Stomach smooth muscle (tissue), 2 donors: Measurements from ENCODE around the gene CRY1.
"Not testable (repeated sequence)": the region's sequence is repeated elsewhere in the genome, so short reads cannot be mapped to it uniquely, and the experiment has no call there.

ENCODE experiments used
- H3K27ac ChIP-seq: one replicate; pipeline ENCODE4 v1.7.0; 2013; ENCODE audit warnings: mild to moderate bottlenecking, low read length, inconsistent platforms
- H3K27me3 ChIP-seq, 2 donors: one replicate each; pipeline ENCODE4 v1.7.0; 2013; ENCODE audit warnings: low read length in 2 of 2; ENCODE audit not compliant: insufficient read depth in 2 of 2, control insufficient read depth in 1 of 2
- H3K36me3 ChIP-seq, 2 donors: one replicate each; pipeline ENCODE4 v1.7.0; 2013; ENCODE audit warnings: low read length in 2 of 2; ENCODE audit not compliant: control insufficient read depth in 2 of 2, insufficient read depth in 2 of 2
- H3K4me1 ChIP-seq: one replicate; pipeline ENCODE4 v1.7.0; 2013; ENCODE audit warnings: low read length; ENCODE audit not compliant: control insufficient read depth, insufficient read depth
- H3K4me3 ChIP-seq, 2 donors: one replicate each; pipeline ENCODE4 v1.7.0; 2013; ENCODE audit warnings: low read length in 2 of 2
- H3K9ac ChIP-seq, 2 donors: one replicate each; pipeline ENCODE4 v1.7.0; 2013; ENCODE audit warnings: low read length in 2 of 2, mild to moderate bottlenecking in 1 of 2
- H3K9me3 ChIP-seq, 2 donors: one replicate each; pipeline ENCODE4 v1.7.0; 2013; ENCODE audit warnings: low read length in 2 of 2; ENCODE audit not compliant: control insufficient read depth in 2 of 2
- donor health status: healthy.
- donor health status: Pancreatic carcinoma.

CRY1 gene

GRCh38 chr12:107108366-107108765 lies 15.0 kb upstream of the CRY1 start:
- not testable (repeated sequence) for H3K27me3 ChIP-seq, H3K9ac ChIP-seq, H3K36me3 ChIP-seq, H3K9me3 ChIP-seq, H3K4me1 ChIP-seq, H3K4me3 ChIP-seq, H3K27ac ChIP-seq

DNA sequence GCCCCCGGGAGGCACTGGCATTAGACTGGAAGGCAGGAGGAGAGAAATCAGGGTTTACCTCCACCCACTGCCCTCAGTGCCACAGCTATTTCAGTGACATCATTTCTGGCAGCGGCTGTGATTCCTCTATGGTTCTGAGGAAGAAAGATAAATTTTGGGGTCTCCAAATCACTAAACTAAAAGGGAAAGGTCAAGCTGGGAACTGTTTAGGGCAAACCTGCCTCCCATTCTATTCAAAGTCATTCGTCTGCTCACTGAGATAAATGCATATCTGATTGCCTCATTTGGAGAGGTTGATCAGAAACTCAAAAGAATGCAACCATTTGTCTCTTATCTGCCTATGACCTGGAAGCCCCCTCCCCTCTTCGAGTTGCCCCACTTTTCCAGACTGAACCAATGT lies 14.0 kb upstream of the CRY1 start:
- Histone ChIP-seq H3K4me3 (no peak overlapping the region), H3K36me3 (no peaks in the 10 kb centered on the region), H3K27ac (no peak overlapping the region), H3K9me3 (no peaks in the 10 kb centered on the region), H3K4me1 (no peaks in the 10 kb centered on the region), H3K27me3 (no peaks in the 10 kb centered on the region), H3K9ac (no peak overlapping the region)

DNA sequence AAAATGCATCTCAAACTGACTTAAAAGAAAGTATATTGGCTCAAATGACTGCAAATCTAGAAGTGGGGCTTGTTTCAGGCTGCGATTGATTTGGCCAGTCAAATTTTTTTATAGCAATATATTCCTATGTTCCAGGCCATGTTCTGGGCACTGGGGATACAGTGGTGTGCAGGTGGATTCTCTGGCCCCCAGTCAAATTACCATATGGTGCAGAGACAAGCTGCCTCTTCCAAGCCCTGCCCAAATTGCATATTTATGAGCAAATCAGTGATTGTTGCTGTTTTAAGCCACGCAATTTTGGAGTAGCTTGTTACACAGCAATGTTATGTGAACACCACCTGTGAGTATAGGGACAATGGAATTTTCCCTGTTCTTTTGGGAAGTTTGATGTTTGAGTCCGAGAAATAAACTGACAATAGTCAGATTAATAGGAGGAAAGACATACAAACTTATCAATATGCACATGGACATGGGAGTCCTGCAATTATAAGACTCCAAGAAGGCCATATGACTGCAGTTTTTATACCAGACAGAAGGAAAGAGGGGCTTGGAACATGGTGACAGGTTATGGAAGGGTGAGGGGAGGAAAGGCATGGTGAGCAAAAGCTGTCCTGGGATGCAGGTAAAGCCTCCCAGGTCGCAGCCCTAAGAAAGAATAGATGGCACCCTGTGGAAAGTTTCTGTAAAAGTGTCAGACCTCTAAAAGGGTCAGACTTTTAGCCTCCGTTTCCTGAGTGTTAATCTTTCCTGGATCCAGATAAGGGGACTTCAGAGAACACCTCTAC lies 13.1 kb upstream of the CRY1 start:
- no peak overlapping the region for H3K9ac ChIP-seq
- H3K36me3 ChIP-seq = no peaks in the 10 kb centered on the region
- H3K4me3 ChIP-seq = no peak overlapping the region
- H3K9me3 ChIP-seq = no peaks in the 10 kb centered on the region
- H3K27me3 ChIP-seq = no peaks in the 10 kb centered on the region
- no peak overlapping the region for H3K27ac ChIP-seq
- H3K4me1 ChIP-seq = no peaks in the 10 kb centered on the region

- H3K4me1 ChIP-seq = no peaks in the 10 kb centered on the region
Measured at GRCh38 chr12:107105410-107105703, 12.0 kb upstream of the CRY1 start.

DNA sequence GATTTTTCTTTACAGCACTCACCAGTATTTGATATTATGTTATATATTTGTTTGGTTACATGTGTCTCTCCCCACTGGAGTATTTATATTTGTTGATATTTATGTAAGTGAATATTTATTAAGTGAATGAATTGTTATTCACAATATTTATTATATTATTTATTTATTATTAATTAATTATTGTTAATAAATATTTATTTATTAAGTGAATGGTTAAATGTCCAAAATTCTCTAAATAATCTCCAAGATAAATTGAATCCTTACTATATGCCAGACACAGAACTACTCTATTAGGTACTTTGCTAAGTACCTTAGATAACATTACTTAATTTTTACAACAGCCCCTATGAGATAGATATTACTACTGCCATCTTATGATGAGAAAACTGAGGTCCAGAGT lies 10.2 kb upstream of the CRY1 start:
- no peaks in the 10 kb centered on the region for H3K4me1 ChIP-seq
- no peak overlapping the region for H3K27ac ChIP-seq

More at GRCh38 chr12:107105410-107105703, 12.0 kb upstream of the CRY1 start:
- H3K27ac ChIP-seq = no peak overlapping the region
- H3K4me3 ChIP-seq = no peak overlapping the region
- peaks cover 0 to 2% of the 10 kb centered on the region in 2 donors for H3K27me3 ChIP-seq
- H3K36me3 ChIP-seq = no peaks in the 10 kb centered on the region
- H3K9ac ChIP-seq = no peak overlapping the region
- H3K9me3 ChIP-seq = no peaks in the 10 kb centered on the region

DNA sequence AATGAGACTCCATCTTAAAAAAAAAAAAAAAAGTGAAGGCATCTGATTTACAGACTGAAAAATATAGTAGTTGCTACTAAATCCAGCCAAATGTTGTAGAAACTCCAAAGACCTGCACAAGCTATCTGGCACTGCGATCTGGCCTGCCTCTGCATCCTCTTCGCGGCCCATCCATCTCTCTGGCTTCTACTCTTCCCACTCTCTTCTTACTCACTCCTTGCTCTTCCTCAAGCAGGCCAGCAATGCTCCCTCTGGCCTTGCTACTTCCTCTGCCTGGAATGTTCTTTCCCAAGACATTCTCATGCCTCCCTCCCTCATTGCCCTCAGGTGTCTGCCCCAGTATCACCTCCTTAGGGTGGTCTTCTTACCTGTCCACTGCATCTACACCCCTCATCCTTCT lies 9.7 kb upstream of the CRY1 start:
- Histone ChIP-seq H3K9ac (no peak overlapping the region), H3K9me3 (no peaks in the 10 kb centered on the region), H3K27me3 (peaks cover 0 to 2% of the 10 kb centered on the region in 2 donors), H3K36me3 (no peaks in the 10 kb centered on the region), H3K4me1 (no peaks in the 10 kb centered on the region), H3K4me3 (no peak overlapping the region), H3K27ac (no peak overlapping the region)

More for the DNA sequence above, 10.2 kb upstream of the CRY1 start:
- H3K4me3 ChIP-seq = no peak overlapping the region
- H3K9me3 ChIP-seq = no peaks in the 10 kb centered on the region
- H3K36me3 ChIP-seq = no peaks in the 10 kb centered on the region
- no peak overlapping the region for H3K9ac ChIP-seq
- H3K27me3 ChIP-seq = peaks cover 0 to 2% of the 10 kb centered on the region in 2 donors

DNA sequence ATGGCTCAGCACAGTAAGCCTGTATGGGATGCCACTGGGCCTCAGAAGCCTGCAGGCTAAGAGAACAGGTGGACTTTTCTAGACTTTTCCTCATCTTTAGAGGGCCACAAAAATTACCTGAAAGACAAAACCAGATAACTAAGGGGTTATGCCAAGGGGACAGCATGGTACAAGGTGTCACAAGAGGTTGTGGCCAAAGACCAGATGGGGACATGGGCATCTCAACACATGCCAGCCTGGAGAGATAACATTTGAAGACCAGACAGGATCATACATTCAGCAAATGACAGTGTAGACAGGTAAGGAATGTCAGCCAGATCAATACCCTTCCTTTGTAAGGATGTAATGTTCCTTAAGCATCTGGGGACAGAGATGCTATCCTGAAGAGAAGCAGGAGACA lies 8.9 kb upstream of the CRY1 start:
- no peaks in the 10 kb centered on the region for H3K9me3 ChIP-seq
- H3K9ac ChIP-seq = peak overlapping the region in 1 of 2 donors; percentile 13
- no peaks in the 10 kb centered on the region for H3K4me1 ChIP-seq
- H3K27me3 ChIP-seq = peaks cover 0 to 2% of the 10 kb centered on the region in 2 donors
- H3K36me3 ChIP-seq = no peaks in the 10 kb centered on the region
- H3K4me3 ChIP-seq = no peak overlapping the region
- no peak overlapping the region for H3K27ac ChIP-seq

DNA sequence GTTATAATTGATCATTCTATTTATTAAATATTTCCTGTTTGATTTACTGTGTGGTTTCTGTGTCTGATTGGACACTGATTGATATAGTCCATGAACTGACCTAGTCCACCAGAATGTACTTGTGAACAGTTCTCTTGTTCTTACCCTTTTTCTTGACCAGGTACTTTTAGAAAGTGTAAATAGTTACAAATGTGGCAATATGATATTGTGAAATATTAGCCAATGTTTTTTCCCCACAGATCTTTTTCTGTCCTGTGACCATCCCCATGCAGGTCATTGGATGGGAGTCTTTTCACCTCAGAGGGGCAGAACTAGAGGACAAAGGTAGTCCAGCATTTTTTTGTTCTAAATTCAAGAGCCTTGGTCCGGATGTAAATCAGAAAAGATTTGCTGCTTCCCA lies 8.3 kb upstream of the CRY1 start:
- peaks cover 0 to 2% of the 10 kb centered on the region in 2 donors for H3K27me3 ChIP-seq
- no peaks in the 10 kb centered on the region for H3K36me3 ChIP-seq
- no peak overlapping the region for H3K4me3 ChIP-seq
- H3K27ac ChIP-seq = no peak overlapping the region
- no peaks in the 10 kb centered on the region for H3K9me3 ChIP-seq
- H3K4me1 ChIP-seq = no peaks in the 10 kb centered on the region
- H3K9ac ChIP-seq = no peak overlapping the region

DNA sequence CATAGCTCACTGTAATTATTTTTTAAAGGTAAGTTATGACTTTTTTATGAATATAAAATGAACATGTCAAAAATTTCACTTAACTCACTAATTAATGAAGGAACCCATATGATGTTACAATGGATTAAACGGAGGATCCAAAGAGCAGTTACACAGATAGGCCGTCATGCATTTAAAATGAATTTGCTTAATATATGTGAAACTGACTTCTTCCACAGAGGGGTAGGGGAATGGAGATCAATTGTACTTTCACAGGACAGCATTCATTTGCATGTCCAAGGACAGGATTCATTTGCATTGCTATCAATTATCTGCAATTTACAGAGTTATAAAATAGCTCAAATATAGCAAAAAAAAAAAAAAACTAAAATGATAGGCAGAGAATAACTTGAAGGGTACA lies 6.6 kb upstream of the CRY1 start:
- Histone ChIP-seq H3K9me3 (no peaks in the 10 kb centered on the region), H3K36me3 (no peaks in the 10 kb centered on the region), H3K9ac (no peak overlapping the region), H3K27me3 (peaks cover 0 to 2% of the 10 kb centered on the region in 2 donors), H3K27ac (no peak overlapping the region), H3K4me1 (no peaks in the 10 kb centered on the region), H3K4me3 (no peak overlapping the region)

GRCh38 chr12:107096571-107096970 lies 3.2 kb upstream of the CRY1 start:
- H3K36me3 ChIP-seq = no peaks in the 10 kb centered on the region
- peaks cover 15% of the 10 kb centered on the region for H3K4me1 ChIP-seq
- H3K27ac ChIP-seq = no peak overlapping the region
- H3K9me3 ChIP-seq = no peaks in the 10 kb centered on the region
- peaks cover 0 to 2% of the 10 kb centered on the region in 2 donors for H3K27me3 ChIP-seq
- H3K9ac ChIP-seq = no peak overlapping the region
- no peak overlapping the region for H3K4me3 ChIP-seq

DNA sequence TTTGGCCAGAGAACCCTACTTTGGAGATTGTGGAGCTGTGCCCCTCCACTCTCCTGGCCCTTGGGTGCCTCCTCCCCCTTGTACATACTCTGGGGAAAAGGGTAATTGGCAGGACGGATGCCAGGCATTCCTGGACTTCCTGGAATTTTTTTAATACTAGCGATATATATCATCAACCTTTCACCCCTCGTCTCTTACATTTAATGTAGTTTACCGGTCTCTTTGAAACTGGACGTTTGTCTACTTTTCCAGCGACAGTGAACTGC lies 767 bp upstream of the CRY1 start:
- H3K27me3 ChIP-seq = no peaks in the 10 kb centered on the region
- no peaks in the 10 kb centered on the region for H3K36me3 ChIP-seq
- H3K4me3 ChIP-seq = peak overlapping the region; percentile 80 to 97
- peaks cover 19% of the 10 kb centered on the region for H3K4me1 ChIP-seq
- H3K27ac ChIP-seq = peak overlapping the region; percentile 96
- no peaks in the 10 kb centered on the region for H3K9me3 ChIP-seq
- H3K9ac ChIP-seq = peak overlapping the region; percentile 80 to 85
